K562 (cell line): Measurements from ENCODE around the gene TINAGL1. TPM values are rescaled to one million over a fixed set of nuclear protein-coding genes. Genes with fewer than 3 reads are reported as not detected.

Experiments
- ARID1B ChIP-seq: fragments of 450-650 bp; IDR thresholded peaks from 2 replicates; pipeline ENCODE4 v1.6.1; 2016; ENCODE audit warnings: antibody characterized with exemption, mild to moderate bottlenecking, inconsistent platforms
- ATF7 ChIP-seq: fragments of 450-650 bp; IDR thresholded peaks from 2 replicates; pipeline ENCODE4 v1.7.1; 2014; ENCODE audit warnings: mild to moderate bottlenecking, moderate library complexity
- BHLHE40 ChIP-seq: IDR thresholded peaks from 2 replicates; pipeline ENCODE4 v1.6.1; 2011; ENCODE audit warnings: low read length, improper control_type of control experiment
- BRD9 ChIP-seq: fragments of 450-650 bp; IDR thresholded peaks from 2 replicates; pipeline ENCODE4 v1.6.1; 2018; ENCODE audit warnings: low read depth; ENCODE audit not compliant: partially characterized antibody
- CREM ChIP-seq: IDR thresholded peaks from 2 replicates; pipeline ENCODE4 v1.6.1; 2014; ENCODE audit warnings: antibody characterized with exemption, low read depth
- GATA2 ChIP-seq: sonication (generic); formaldehyde crosslinking; IDR thresholded peaks from 2 replicates; pipeline ENCODE4 v1.4.0; 2020; ENCODE audit warnings: mild to moderate bottlenecking, missing genetic modification reagents
- NFRKB ChIP-seq: fragments of 450-650 bp; IDR thresholded peaks from 2 replicates; pipeline ENCODE4 v1.6.1; 2016; ENCODE audit warnings: low read depth
- NONO ChIP-seq, 2 experiments: fragments of 200-400 bp in 1 of 2; fragments of 450-650 bp in 1 of 2; formaldehyde crosslinking in 1 of 2; IDR thresholded peaks; 2 replicates each; pipeline ENCODE4 v1.6.1; 2017; ENCODE audit warnings: low read depth in 2 of 2, mild to moderate bottlenecking in 2 of 2, moderate library complexity in 2 of 2, low read length in 1 of 2
- RBM39 ChIP-seq: fragments of 200-400 bp; formaldehyde crosslinking; optimal IDR thresholded peaks from 2 replicates; pipeline ENCODE3; 2018; ENCODE audit warnings: low read depth, low read length
- STAT5A ChIP-seq: IDR thresholded peaks from 2 replicates; pipeline ENCODE4 v1.6.1; 2012; ENCODE audit warnings: low read length, inconsistent platforms, borderline replicate concordance
- TCF15 ChIP-seq: fragments of 250-450 bp; sonication (Bioruptor Pico); IDR thresholded peaks from 2 replicates; pipeline ENCODE4 v1.8.0; 2022; ENCODE audit warnings: moderate library complexity, mild to moderate bottlenecking, inconsistent platforms
- TEAD4 ChIP-seq, 2 experiments: sonication (generic) in 1 of 2; formaldehyde crosslinking in 1 of 2; IDR thresholded peaks; 2 replicates each; pipeline versions ENCODE4 v1.6.1 to v1.8.0; 2012 to 2022; ENCODE audit warnings: borderline replicate concordance in 1 of 2, inconsistent platforms in 1 of 2, low read length in 1 of 2, mild to moderate bottlenecking in 1 of 2, missing genetic modification reagents in 1 of 2
- ZNF277 ChIP-seq: fragments of 250-450 bp; sonication (Bioruptor Pico); IDR thresholded peaks from 2 replicates; pipeline ENCODE4 v1.8.0; 2022; ENCODE audit warnings: inconsistent platforms, mild to moderate bottlenecking, moderate library complexity, borderline replicate concordance
- ZNF655 ChIP-seq: fragments of 250-450 bp; sonication (Bioruptor Pico); IDR thresholded peaks from 2 replicates; pipeline ENCODE4 v1.5.0; 2021
- polyA plus RNA-seq, 8 experiments: library from polyadenylated mRNA; depleted of rRNA in 4 of 8; stranded (reverse) in 5 of 8; unstranded in 3 of 8; fragments of >200 nt; fragmentation: Nextera tagmentation in 2 of 8; fragmentation: Illumina TruSeq in 1 of 8; extraction: Ambion mirVana in 2 of 8; extraction: Trizol in 1 of 8; gene quantifications; 2 replicates each; pipeline versions ENCODE4 v1.2.1 to v1.2.3, GENCODE V29; 2011 to 2014; ENCODE audit warnings: inconsistent platforms in 1 of 8, missing spikeins in 1 of 8
- total RNA-seq, 7 experiments: library from RNA; depleted of rRNA in 6 of 7; stranded (reverse); fragments of >200 nt in 6 of 7; fragmentation: Illumina TruSeq in 2 of 7; extraction: Trizol in 2 of 7; gene quantifications; 2 replicates each; pipeline versions ENCODE4 v1.2.1 to v1.2.3, GENCODE V29; 2011 to 2021; ENCODE audit warnings: low replicate concordance in 1 of 7
- TF ChIP-seq, protein P1 (sequence below): fragments of 450-650 bp; IDR thresholded peaks from 2 replicates; pipeline ENCODE4 v1.6.1; 2016; ENCODE audit warnings: low read depth

The TINAGL1 gene
- total and polyA plus RNA-seq, 9 of the 15 experiments (the other 6 are each of a cell fraction or from before 2014, with no cell fraction given), result 0.04 to 1.2 (median 0.07) TPM; not detected in 4

GRCh38 chr1:31548907-31549808 is 27.2 kb upstream of the TINAGL1 start (continued):
- TF ChIP-seq, protein P1, sequence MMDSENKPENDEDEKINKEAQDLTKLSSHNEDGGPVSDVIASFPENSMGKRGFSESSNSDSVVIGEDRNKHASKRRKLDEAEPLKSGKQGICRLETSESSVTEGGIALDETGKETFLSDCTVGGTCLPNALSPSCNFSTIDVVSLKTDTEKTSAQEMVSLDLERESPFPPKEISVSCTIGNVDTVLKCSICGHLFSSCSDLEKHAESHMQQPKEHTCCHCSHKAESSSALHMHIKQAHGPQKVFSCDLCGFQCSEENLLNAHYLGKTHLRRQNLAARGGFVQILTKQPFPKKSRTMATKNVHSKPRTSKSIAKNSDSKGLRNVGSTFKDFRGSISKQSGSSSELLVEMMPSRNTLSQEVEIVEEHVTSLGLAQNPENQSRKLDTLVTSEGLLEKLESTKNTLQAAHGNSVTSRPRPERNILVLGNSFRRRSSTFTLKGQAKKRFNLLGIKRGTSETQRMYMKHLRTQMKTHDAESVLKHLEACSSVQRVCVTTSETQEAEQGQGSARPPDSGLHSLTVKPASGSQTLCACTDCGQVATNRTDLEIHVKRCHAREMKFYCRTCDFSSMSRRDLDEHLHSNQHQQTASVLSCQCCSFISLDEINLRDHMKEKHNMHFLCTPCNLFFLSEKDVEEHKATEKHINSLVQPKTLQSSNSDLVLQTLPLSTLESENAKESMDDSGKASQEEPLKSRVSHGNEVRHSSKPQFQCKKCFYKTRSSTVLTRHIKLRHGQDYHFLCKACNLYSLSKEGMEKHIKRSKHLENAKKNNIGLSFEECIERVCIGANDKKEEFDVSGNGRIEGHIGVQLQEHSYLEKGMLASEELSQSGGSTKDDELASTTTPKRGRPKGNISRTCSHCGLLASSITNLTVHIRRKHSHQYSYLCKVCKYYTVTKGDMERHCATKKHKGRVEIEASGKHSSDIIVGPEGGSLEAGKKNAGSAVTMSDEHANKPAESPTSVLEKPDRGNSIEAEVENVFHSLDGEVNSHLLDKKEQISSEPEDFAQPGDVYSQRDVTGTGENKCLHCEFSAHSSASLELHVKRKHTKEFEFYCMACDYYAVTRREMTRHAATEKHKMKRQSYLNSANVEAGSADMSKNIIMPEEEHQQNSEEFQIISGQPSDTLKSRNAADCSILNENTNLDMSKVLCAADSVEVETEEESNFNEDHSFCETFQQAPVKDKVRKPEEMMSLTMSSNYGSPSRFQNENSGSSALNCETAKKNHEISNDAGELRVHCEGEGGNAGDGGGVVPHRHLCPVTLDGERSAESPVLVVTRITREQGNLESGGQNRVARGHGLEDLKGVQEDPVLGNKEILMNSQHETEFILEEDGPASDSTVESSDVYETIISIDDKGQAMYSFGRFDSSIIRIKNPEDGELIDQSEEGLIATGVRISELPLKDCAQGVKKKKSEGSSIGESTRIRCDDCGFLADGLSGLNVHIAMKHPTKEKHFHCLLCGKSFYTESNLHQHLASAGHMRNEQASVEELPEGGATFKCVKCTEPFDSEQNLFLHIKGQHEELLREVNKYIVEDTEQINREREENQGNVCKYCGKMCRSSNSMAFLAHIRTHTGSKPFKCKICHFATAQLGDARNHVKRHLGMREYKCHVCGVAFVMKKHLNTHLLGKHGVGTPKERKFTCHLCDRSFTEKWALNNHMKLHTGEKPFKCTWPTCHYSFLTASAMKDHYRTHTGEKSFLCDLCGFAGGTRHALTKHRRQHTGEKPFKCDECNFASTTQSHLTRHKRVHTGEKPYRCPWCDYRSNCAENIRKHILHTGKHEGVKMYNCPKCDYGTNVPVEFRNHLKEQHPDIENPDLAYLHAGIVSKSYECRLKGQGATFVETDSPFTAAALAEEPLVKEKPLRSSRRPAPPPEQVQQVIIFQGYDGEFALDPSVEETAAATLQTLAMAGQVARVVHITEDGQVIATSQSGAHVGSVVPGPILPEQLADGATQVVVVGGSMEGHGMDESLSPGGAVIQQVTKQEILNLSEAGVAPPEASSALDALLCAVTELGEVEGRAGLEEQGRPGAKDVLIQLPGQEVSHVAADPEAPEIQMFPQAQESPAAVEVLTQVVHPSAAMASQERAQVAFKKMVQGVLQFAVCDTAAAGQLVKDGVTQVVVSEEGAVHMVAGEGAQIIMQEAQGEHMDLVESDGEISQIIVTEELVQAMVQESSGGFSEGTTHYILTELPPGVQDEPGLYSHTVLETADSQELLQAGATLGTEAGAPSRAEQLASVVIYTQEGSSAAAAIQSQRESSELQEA, result peak; percentile 73
- TF ChIP-seq ARID1B (0 out of 2 replicates have a peak, but pooled peaks have one; percentile 8), NFRKB (no peak), STAT5A (no peak), ZNF655 (CRISPR knock-in tag) (no peak), GATA2 (CRISPR knock-in tag) (peak; percentile 85), TEAD4 (IDR thresholded peaks at IDR 0.05; ENCODE audit: low read length) (no peak; the same call in 1 of the 2 replicates), TEAD4 (CRISPR knock-in tag; IDR thresholded peaks at IDR 0.05; ENCODE audit: borderline replicate concordance) (0 out of 2 replicates have a peak, but pooled peaks have one; percentile 27), BHLHE40 (peak; percentile 64; the same call in 1 of the 2 replicates), TCF15 (no peak), ZNF277 (CRISPR knock-in tag) (no peak), RBM39 (no peak), BRD9 (peak; percentile 64), NONO (IDR thresholded peaks at IDR 0.05; ENCODE audit: low read depth in 2 of 2, low read length in 1 of 2) (peak in 1 of 2 experiments; percentile 30; a peak in 1 of 4 replicates), ATF7 (peak; percentile 89), CREM (peak; percentile 70)
